Activated T-cell treated with anti-CD3 and anti-CD28 coated beads, Interleukin-2, amount 50 U/mL, for 24 hours (primary cell): ENCODE results near the gene SLIRP.
"Not testable (repeated sequence)": the region's sequence is repeated elsewhere in the genome, so short reads cannot be mapped to it uniquely, and the experiment has no call there.

Experiments used
- DNase-seq: peaks from one replicate; pipeline ENCODE4 v3.0.0-alpha.2; 2020
- H3K27ac Mint-ChIP-seq: 2 replicates; pipeline ENCODE4 v1.8.0; 2020; ENCODE audit warnings: mild to moderate bottlenecking, mixed read lengths
- H3K27me3 Mint-ChIP-seq: 2 replicates; pipeline ENCODE4 v1.8.0; 2020; ENCODE audit warnings: mixed read lengths
- H3K36me3 Mint-ChIP-seq: 2 replicates; pipeline ENCODE4 v1.8.0; 2020; ENCODE audit warnings: low read depth, mixed read lengths
- H3K4me1 Mint-ChIP-seq: 2 replicates; pipeline ENCODE4 v1.8.0; 2020; ENCODE audit warnings: low read depth, mixed read lengths
- H3K4me3 Mint-ChIP-seq: 2 replicates; pipeline ENCODE4 v1.8.0; 2020; ENCODE audit warnings: mild to moderate bottlenecking, moderate library complexity, mixed read lengths
- H3K9me3 Mint-ChIP-seq: 2 replicates; pipeline ENCODE4 v1.8.0; 2020; ENCODE audit warnings: mixed read lengths

SLIRP gene

GRCh38 chr14:77714926-77715325 is 7.0 kb downstream of the SLIRP start:
- Mint-ChIP-seq H3K27me3 (no peaks in the 10 kb centered on the region), H3K27ac (peak overlapping the region; percentile 92), H3K4me1 (peaks cover 41% of the 10 kb centered on the region), H3K36me3 (peaks cover 95% of the 10 kb centered on the region), H3K9me3 (no peaks in the 10 kb centered on the region), H3K4me3 (no peak overlapping the region)
- no peak for DNase-seq

DNA sequence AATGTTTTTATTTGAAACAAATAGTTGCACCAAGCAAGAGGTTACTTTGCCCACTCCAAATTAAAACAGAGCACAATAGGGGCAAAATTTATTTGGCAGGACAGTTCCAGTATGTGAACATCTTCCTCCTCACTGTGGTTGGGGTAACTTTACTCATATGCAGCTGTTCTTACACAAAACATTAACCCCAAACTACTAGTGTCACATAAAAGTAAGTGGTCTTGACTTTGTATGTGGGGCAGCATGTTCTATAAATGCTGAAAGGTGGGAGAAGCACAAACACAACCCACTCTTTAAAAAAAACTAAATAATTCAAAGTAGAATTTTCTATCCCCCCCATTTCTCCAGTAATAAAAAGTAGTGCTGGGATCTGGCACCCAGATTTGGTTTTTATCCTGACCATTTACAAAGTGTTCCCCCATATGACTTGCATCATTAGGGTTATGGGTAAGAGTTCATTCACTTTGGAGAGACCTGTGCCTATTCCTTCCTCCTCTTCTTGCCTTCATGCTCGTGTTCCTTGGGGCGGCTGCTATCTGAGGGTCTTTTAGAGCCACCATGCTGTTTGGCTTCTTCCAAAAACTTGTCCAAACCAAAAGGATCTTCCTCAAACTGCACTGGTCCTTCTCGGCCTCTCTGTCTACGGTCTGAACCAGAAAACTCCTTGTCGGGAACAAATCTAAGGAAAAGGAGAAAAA is 9.9 kb downstream of the SLIRP start:
- no peak overlapping the region for H3K4me3 Mint-ChIP-seq
- H3K27ac Mint-ChIP-seq, result peak overlapping the region; percentile 83
- peaks cover 96% of the 10 kb centered on the region for H3K36me3 Mint-ChIP-seq
- H3K27me3 Mint-ChIP-seq, result no peaks in the 10 kb centered on the region
- no peaks in the 10 kb centered on the region for H3K9me3 Mint-ChIP-seq
- H3K4me1 Mint-ChIP-seq, result peaks cover 28% of the 10 kb centered on the region
- DNase-seq, result no peak

- H3K36me3 Mint-ChIP-seq, result peaks cover 93% of the 10 kb centered on the region
- H3K4me3 Mint-ChIP-seq, result no peak overlapping the region
- H3K9me3 Mint-ChIP-seq, result no peaks in the 10 kb centered on the region
- peak overlapping the region; percentile 76 for H3K27ac Mint-ChIP-seq
- H3K4me1 Mint-ChIP-seq, result peaks cover 6% of the 10 kb centered on the region
- DNase-seq, result no peak
- H3K27me3 Mint-ChIP-seq, result no peaks in the 10 kb centered on the region
Observed at GRCh38 chr14:77721437-77721836, 13.5 kb downstream of the SLIRP start.

- Mint-ChIP-seq H3K27ac (no peak overlapping the region), H3K4me3 (no peak overlapping the region), H3K27me3 (no peaks in the 10 kb centered on the region), H3K9me3 (no peaks in the 10 kb centered on the region), H3K4me1 (peaks cover 3% of the 10 kb centered on the region), H3K36me3 (peaks cover 94% of the 10 kb centered on the region)
- DNase-seq, result no peak
Observed at GRCh38 chr14:77722301-77722700, 14.4 kb downstream of the SLIRP start.

GRCh38 chr14:77730976-77731497 is 23.1 kb downstream of the SLIRP start:
- H3K27ac Mint-ChIP-seq, result peak overlapping the region; percentile 63

DNA sequence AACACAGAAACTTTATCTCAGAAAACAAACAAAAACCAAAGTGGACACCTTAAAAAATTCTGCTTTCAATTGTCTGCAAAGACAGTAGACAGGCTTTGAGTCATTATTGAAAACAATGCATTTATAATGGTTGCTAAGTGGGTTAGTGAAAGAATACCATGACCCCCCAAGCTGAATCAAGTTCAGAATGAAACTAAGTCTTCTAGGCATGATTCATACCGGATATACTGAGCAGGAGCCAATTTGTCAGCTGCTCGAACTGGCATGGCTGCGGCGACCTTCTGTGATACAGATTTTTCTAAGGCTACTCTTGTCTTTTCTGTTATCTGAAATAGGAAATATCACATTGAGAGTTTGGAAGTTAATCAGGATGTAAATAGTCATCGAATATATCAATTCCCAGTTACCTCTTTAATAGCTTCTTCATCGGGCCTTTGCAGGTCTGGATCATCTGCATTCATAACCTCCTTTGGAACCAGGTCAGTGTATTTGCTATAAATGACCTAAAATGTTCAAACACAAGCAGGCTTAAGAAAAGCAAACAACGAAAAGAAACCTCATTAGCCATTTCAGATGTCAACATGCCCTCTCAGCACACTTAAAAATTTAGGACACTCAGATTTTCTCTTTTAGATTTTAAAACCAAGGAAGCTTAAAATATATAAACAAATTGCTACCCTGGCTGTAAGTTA is 30.8 kb downstream of the SLIRP start:
- Mint-ChIP-seq H3K27me3 (no peaks in the 10 kb centered on the region), H3K4me3 (peak overlapping the region; percentile 34), H3K36me3 (peaks cover 89% of the 10 kb centered on the region), H3K4me1 (peaks cover 58% of the 10 kb centered on the region), H3K27ac (peak overlapping the region; percentile 91), H3K9me3 (no peaks in the 10 kb centered on the region)
- no peak for DNase-seq

More at GRCh38 chr14:77730976-77731497, 23.1 kb downstream of the SLIRP start:
- Mint-ChIP-seq H3K4me3 (no peak overlapping the region), H3K27me3 (no peaks in the 10 kb centered on the region), H3K36me3 (peaks cover 93% of the 10 kb centered on the region), H3K9me3 (no peaks in the 10 kb centered on the region), H3K4me1 (peaks cover 11% of the 10 kb centered on the region)
- no peak for DNase-seq

GRCh38 chr14:77741438-77741837 is 33.5 kb downstream of the SLIRP start:
- no peak for DNase-seq
- peaks cover 59% of the 10 kb centered on the region for H3K4me1 Mint-ChIP-seq
- no peaks in the 10 kb centered on the region for H3K9me3 Mint-ChIP-seq
- H3K27ac Mint-ChIP-seq, result peak overlapping the region; percentile 82
- no peak overlapping the region for H3K4me3 Mint-ChIP-seq
- H3K27me3 Mint-ChIP-seq, result no peaks in the 10 kb centered on the region
- H3K36me3 Mint-ChIP-seq, result peaks cover 85% of the 10 kb centered on the region

DNA sequence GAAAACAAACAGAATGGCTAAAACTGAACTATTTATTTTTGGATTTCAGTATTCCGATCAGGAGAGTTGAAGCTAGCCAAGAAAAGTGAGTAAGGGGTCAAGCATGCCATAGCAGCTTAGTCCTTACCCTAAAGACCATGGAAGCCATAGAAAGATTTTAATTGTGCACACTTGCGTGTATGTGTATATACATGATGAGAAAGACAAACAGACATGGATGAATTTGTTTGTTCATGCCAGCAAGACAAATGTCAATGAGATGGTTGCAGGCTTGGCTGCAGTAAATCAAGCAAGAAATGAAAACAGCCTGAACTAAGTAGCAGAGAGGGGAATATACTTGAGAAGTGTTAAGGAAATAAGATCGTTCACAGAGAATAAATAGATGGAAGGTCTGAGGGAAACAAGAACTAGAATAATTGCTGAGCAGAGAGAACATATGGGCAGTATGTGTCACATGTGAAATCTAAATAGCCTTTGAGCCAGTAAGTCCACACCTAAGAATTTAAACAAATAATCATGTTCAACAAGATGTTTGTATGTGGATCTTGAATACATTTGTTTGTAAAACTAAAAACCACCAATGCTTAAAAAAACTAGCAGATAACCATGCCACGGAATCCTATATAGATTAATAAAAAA is 38.3 kb downstream of the SLIRP start:
- no peak overlapping the region for H3K4me3 Mint-ChIP-seq
- peaks cover 35% of the 10 kb centered on the region for H3K4me1 Mint-ChIP-seq
- H3K9me3 Mint-ChIP-seq, result no peaks in the 10 kb centered on the region
- H3K27ac Mint-ChIP-seq, result peak overlapping the region; percentile 27
- no peak for DNase-seq
- peaks cover 86% of the 10 kb centered on the region for H3K36me3 Mint-ChIP-seq
- no peaks in the 10 kb centered on the region for H3K27me3 Mint-ChIP-seq

DNA sequence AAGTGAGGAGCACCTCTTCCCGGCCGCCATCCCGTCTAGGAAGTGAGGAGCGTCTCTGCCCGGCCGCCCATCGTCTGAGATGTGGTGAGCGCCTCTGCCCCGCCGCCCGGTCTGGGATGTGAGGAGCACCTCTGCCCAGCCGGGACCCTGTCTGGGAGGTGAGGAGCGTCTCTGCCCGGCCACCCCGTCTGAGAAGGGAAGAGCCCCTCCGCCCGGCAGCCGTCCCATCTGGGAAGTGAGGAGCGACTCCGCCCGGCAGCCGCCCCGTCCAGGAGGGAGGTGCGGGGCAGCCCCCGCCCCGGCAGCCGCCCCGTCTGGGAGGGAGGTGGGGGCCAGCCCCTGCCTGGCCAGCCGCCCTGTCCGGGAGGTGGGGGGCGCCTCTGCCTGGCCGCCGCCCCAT is 39.5 kb downstream of the SLIRP start:
- H3K36me3 Mint-ChIP-seq, result peaks cover 85% of the 10 kb centered on the region
- not testable (repeated sequence) for H3K27me3 Mint-ChIP-seq
- H3K4me1 Mint-ChIP-seq, result peaks cover 31% of the 10 kb centered on the region

GRCh38 chr14:77752266-77752665 is 44.4 kb downstream of the SLIRP start:
- H3K4me3 Mint-ChIP-seq, result no peak overlapping the region
- no peaks in the 10 kb centered on the region for H3K27me3 Mint-ChIP-seq
- peaks cover 85% of the 10 kb centered on the region for H3K36me3 Mint-ChIP-seq
- peaks cover 35% of the 10 kb centered on the region for H3K4me1 Mint-ChIP-seq
- no peaks in the 10 kb centered on the region for H3K9me3 Mint-ChIP-seq
- H3K27ac Mint-ChIP-seq, result no peak overlapping the region
- DNase-seq, result no peak

More for the DNA sequence above, 39.5 kb downstream of the SLIRP start:
- not testable (repeated sequence) for H3K9me3 Mint-ChIP-seq, H3K4me3 Mint-ChIP-seq, H3K27ac Mint-ChIP-seq, DNase-seq

- Mint-ChIP-seq H3K36me3 (peaks cover 86% of the 10 kb centered on the region), H3K9me3 (no peaks in the 10 kb centered on the region), H3K27ac (peak overlapping the region; percentile 13), H3K27me3 (no peaks in the 10 kb centered on the region), H3K4me1 (peaks cover 42% of the 10 kb centered on the region), H3K4me3 (no peak overlapping the region)
- no peak for DNase-seq
Observed at GRCh38 chr14:77752799-77753516, 45.1 kb downstream of the SLIRP start.

DNA sequence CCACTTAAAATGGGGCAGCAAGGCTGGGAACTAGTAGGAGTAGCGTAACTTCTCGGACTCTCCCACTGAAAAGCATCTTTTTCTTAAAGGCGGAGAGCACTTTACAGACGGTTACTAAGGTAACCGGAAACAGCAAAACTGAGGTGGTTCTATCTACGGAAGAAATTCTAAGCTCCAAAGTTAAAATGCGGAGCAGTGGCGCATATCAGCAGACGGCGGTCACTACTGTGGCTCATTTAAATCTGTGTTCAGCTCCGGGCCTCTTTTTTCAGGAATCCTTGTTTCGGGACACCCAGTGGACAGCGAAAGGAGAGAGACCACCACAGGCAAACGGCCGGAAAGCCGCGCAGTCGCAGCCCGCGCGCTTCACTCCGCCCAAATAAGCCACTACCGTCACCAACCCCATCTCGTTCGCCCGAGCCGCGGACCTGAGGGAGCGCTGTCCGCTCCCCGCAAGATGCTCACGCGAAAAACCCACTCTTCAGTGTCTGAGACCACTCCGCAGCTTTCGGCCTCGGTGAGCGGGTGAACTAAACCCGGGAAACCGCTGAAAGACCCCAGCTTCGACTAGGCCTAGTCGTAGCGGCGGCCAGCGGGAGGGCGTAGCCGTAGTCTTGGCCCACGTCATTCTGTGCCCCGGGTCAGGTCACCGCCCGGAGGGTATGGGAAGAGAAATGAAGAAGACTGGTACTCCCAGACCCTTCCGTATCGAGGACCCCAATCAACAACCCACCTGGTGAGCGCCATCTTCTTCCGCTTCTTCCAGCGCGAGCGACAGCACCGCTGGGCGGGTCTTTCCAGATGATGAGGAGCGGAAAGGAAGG is 52.7 kb downstream of the SLIRP start, which contains the start of gene SNW1:
Gene SNW1, minus strand, starts transcription at position 776 of the 824 bp plus-strand sequence. Its CDS starts 29 bp downstream, at position 747.
- Mint-ChIP-seq H3K36me3 (peaks cover 43% of the 10 kb centered on the region), H3K4me1 (peaks cover 41% of the 10 kb centered on the region), H3K9me3 (no peaks in the 10 kb centered on the region), H3K4me3 (peak within 1 kb of the TSS; percentile 99), H3K27me3 (no peaks in the 10 kb centered on the region), H3K27ac (peak within 1 kb of the TSS; percentile 98)
- no peak for DNase-seq

DNA sequence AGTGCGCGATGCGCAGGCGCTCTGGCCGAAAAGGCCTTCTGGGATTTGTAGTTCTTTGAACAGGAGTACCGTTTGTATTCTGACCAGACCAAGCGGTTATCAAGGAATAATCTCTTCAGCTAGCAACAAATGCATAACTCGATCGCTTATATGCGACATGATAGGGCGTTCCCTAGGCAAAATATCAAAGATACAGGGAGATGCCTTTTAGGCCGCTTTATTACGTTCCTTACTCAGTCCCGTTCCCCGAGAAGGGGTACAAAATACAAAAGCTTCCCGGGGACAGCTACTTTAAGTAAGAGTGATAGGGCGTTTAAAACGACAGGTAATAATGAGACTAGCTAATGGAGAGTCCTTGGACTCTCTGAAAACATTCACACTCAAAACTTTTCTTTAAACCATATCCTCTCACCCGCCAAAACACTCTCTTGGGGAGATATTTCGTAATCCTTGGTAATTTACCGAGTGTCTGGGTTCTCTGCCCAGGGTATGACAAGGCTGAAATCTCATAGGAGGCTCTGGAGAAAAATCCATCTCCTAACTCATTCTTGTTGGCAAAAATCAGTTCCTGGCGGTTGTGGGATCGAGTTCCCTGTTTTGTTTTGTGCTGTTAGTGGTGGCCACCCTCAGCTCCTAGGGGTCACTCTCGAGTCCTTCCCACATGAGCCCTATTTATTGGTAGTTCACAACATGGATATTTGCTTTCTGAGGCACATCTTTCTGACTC is 53.5 kb downstream of the SLIRP start:
- peaks cover 39% of the 10 kb centered on the region for H3K4me1 Mint-ChIP-seq
- H3K9me3 Mint-ChIP-seq, result no peaks in the 10 kb centered on the region
- H3K4me3 Mint-ChIP-seq, result peak overlapping the region; percentile 99

More for the DNA sequence above, 53.5 kb downstream of the SLIRP start:
- DNase-seq, result peak; percentile 89
- Mint-ChIP-seq H3K27ac (peak overlapping the region; percentile 98), H3K27me3 (no peaks in the 10 kb centered on the region), H3K36me3 (peaks cover 35% of the 10 kb centered on the region)
